Neural cell (in vitro differentiated cells): Measurements from ENCODE around the gene PTPRD. TPM values are rescaled to one million over a fixed set of nuclear protein-coding genes. Genes with fewer than 3 reads are reported as not detected.

Experiments
- H2AFZ ChIP-seq: fragments of 200-600, 300-800 bp; sonication (generic), shearing (Covaris generic); 2 replicates; pipeline ENCODE4 v1.6.0; 2014; ENCODE audit warnings: low read depth, mild to moderate bottlenecking, antibody characterized with exemption, low read length, moderate library complexity
- H3F3A ChIP-seq: fragments of 200-600 bp; shearing (Covaris generic); 2 replicates; pipeline ENCODE4 v1.6.1; 2016; ENCODE audit warnings: mild to moderate bottlenecking, moderate library complexity, mixed read lengths, antibody characterized with exemption, low read length; ENCODE audit not compliant: insufficient read depth, poor library complexity, severe bottlenecking
- H3K27ac ChIP-seq: fragments of 200-600, 300-800 bp; sonication (generic), shearing (Covaris generic); 2 replicates; pipeline ENCODE4 v1.5.1; 2014; ENCODE audit warnings: mild to moderate bottlenecking, low read length, moderate library complexity
- H3K27me3 ChIP-seq: fragments of 300-800, 200-600 bp; sonication (generic), shearing (Covaris generic); 2 replicates; pipeline ENCODE4 v1.6.0; 2014; ENCODE audit warnings: mild to moderate bottlenecking, low read depth, low read length, moderate library complexity; ENCODE audit not compliant: insufficient read depth
- H3K36me3 ChIP-seq: fragments of 300-800, 200-600 bp; sonication (generic), shearing (Covaris generic); 2 replicates; pipeline ENCODE4 v1.5.1; 2014; ENCODE audit warnings: mild to moderate bottlenecking, antibody characterized with exemption, low read length, moderate library complexity; ENCODE audit not compliant: insufficient read depth
- H3K4me2 ChIP-seq: fragments of 300-800, 200-600 bp; sonication (generic), shearing (Covaris generic); 2 replicates; pipeline ENCODE4 v1.6.0; 2014; ENCODE audit warnings: mild to moderate bottlenecking, low read length
- H3K4me3 ChIP-seq: fragments of 300-800, 200-600 bp; sonication (generic), shearing (Covaris generic); 2 replicates; pipeline ENCODE4 v1.5.1; 2014; ENCODE audit warnings: mild to moderate bottlenecking, low read length, moderate library complexity
- H3K79me2 ChIP-seq: fragments of 200-600 bp; shearing (Covaris generic); replicated peaks from 2 replicates; pipeline ENCODE4 v1.6.0; 2014; ENCODE audit warnings: mild to moderate bottlenecking, low read length, moderate library complexity; ENCODE audit not compliant: insufficient read depth
- H3K9ac ChIP-seq: fragments of 300-800, 200-600 bp; sonication (generic), shearing (Covaris generic); 2 replicates; pipeline ENCODE4 v1.6.1; 2016; ENCODE audit warnings: mild to moderate bottlenecking, low read length, mixed read lengths
- H3K9me2 ChIP-seq: fragments of 200-600 bp; shearing (Covaris generic); 2 replicates; pipeline ENCODE4 v1.6.1; 2016; ENCODE audit warnings: mild to moderate bottlenecking, low read length, mixed read lengths; ENCODE audit not compliant: insufficient read depth
- H3K9me3 ChIP-seq: fragments of 200-600, 300-800 bp; sonication (generic), shearing (Covaris generic); 2 replicates; pipeline ENCODE4 v1.6.1; 2016; ENCODE audit warnings: mild to moderate bottlenecking, mixed run types, low read length, moderate library complexity, mixed read lengths
- H4K20me1 ChIP-seq: fragments of 200-600 bp; shearing (Covaris generic); 2 replicates; pipeline ENCODE4 v1.6.1; 2016; ENCODE audit warnings: mild to moderate bottlenecking, mixed run types; ENCODE audit not compliant: insufficient read depth
- EP300 ChIP-seq: fragments of 450-650 bp; conservative IDR thresholded peaks from 2 replicates; pipeline ENCODE4 v1.6.1; 2014; ENCODE audit warnings: antibody characterized with exemption, mild to moderate bottlenecking, moderate library complexity; ENCODE audit not compliant: poor library complexity, severe bottlenecking
- EZH2 ChIP-seq: fragments of 200-600, 300-800 bp; shearing (Covaris generic), sonication (generic); IDR thresholded peaks from 2 replicates; pipeline ENCODE4 v1.6.1; 2014; ENCODE audit warnings: antibody characterized with exemption, low read length, borderline replicate concordance, mild to moderate bottlenecking; ENCODE audit not compliant: insufficient read depth, poor library complexity, severe bottlenecking
- MXI1 ChIP-seq: fragments of 450-650 bp; conservative IDR thresholded peaks from 2 replicates; pipeline ENCODE4 v1.6.1; 2014; ENCODE audit warnings: antibody characterized with exemption, mild to moderate bottlenecking; ENCODE audit not compliant: poor library complexity, severe bottlenecking
- POLR2AphosphoS5 ChIP-seq: IDR thresholded peaks from 2 replicates; pipeline ENCODE4 v1.6.1; 2012
- RAD21 ChIP-seq: fragments of 450-650 bp; conservative IDR thresholded peaks from 2 replicates; pipeline ENCODE4 v1.6.1; 2014; ENCODE audit warnings: antibody characterized with exemption, mild to moderate bottlenecking, moderate library complexity
- REST ChIP-seq: IDR thresholded peaks from 2 replicates; pipeline ENCODE4 v1.6.1; 2012; ENCODE audit warnings: borderline replicate concordance
- SMC3 ChIP-seq: fragments of 450-650 bp; conservative IDR thresholded peaks from 2 replicates; pipeline ENCODE4 v1.6.1; 2014; ENCODE audit warnings: antibody characterized with exemption, mild to moderate bottlenecking, moderate library complexity; ENCODE audit not compliant: poor library complexity
- TAF1 ChIP-seq: IDR thresholded peaks from 2 replicates; pipeline ENCODE4 v1.6.1; 2012; ENCODE audit warnings: low read depth
- polyA plus RNA-seq: library from polyadenylated mRNA; depleted of rRNA; stranded (reverse); fragments of >200 nt; gene quantifications from 2 replicates; pipeline ENCODE4 v1.2.3, GENCODE V29; 2014
- TF ChIP-seq, protein P1 (sequence below): fragments of 450-650 bp; IDR thresholded peaks from 2 replicates; pipeline ENCODE4 v1.5.1; 2014; ENCODE audit warnings: antibody characterized with exemption, mild to moderate bottlenecking, moderate library complexity; ENCODE audit not compliant: poor library complexity, severe bottlenecking

Gene PTPRD
- polyA plus RNA-seq, 1 donor from 2014 or later: 143 TPM

GRCh38 chr9:8825585-8826147, 1787.1 kb downstream of the PTPRD start:
- no peak overlapping the region for H2AFZ ChIP-seq
- H3K9me3 ChIP-seq: no peaks in the 10 kb centered on the region
- H3K4me3 ChIP-seq: no peak overlapping the region
- no peak overlapping the region for H3K27ac ChIP-seq
- no peaks in the 10 kb centered on the region for H3K9me2 ChIP-seq
- no peaks in the 10 kb centered on the region for H3F3A ChIP-seq
- H3K9ac ChIP-seq: no peak overlapping the region
- H3K4me2 ChIP-seq: no peak overlapping the region
- H4K20me1 ChIP-seq: no peaks in the 10 kb centered on the region
- H3K79me2 ChIP-seq: peaks cover 50% of the 10 kb centered on the region
- TF ChIP-seq RAD21 (no peak), EZH2 (no peak), POLR2AphosphoS5 (no peak), TAF1 (no peak), SMC3 (no peak), REST (no peak), MXI1 (no peak), EP300 (no peak)
- TF ChIP-seq, protein P1, sequence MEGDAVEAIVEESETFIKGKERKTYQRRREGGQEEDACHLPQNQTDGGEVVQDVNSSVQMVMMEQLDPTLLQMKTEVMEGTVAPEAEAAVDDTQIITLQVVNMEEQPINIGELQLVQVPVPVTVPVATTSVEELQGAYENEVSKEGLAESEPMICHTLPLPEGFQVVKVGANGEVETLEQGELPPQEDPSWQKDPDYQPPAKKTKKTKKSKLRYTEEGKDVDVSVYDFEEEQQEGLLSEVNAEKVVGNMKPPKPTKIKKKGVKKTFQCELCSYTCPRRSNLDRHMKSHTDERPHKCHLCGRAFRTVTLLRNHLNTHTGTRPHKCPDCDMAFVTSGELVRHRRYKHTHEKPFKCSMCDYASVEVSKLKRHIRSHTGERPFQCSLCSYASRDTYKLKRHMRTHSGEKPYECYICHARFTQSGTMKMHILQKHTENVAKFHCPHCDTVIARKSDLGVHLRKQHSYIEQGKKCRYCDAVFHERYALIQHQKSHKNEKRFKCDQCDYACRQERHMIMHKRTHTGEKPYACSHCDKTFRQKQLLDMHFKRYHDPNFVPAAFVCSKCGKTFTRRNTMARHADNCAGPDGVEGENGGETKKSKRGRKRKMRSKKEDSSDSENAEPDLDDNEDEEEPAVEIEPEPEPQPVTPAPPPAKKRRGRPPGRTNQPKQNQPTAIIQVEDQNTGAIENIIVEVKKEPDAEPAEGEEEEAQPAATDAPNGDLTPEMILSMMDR: no peak
- no peaks in the 10 kb centered on the region for H3K27me3 ChIP-seq
- no peaks in the 10 kb centered on the region for H3K36me3 ChIP-seq

GRCh38 chr9:8823131-8823895, 1789.5 kb downstream of the PTPRD start:
- Histone ChIP-seq H3K4me3 (no peak overlapping the region), H3K4me2 (no peak overlapping the region), H3K9ac (no peak overlapping the region), H3F3A (no peaks in the 10 kb centered on the region), H3K79me2 (peaks cover 46% of the 10 kb centered on the region), H3K9me2 (no peaks in the 10 kb centered on the region), H3K36me3 (no peaks in the 10 kb centered on the region), H2AFZ (no peak overlapping the region), H3K9me3 (no peaks in the 10 kb centered on the region), H3K27ac (no peak overlapping the region), H3K27me3 (no peaks in the 10 kb centered on the region), H4K20me1 (no peaks in the 10 kb centered on the region)
- no peak for TF ChIP-seq SMC3
- no peak for TF ChIP-seq POLR2AphosphoS5
- TF ChIP-seq MXI1: no peak
- TF ChIP-seq TAF1: no peak
- no peak for TF ChIP-seq RAD21
- no peak for TF ChIP-seq EP300
- no peak for TF ChIP-seq EZH2
- no peak for TF ChIP-seq REST
- TF ChIP-seq, protein P1: no peak
